SIG-M5 treated with dmso at 0.1 percent for 504 hours (cell line): ENCODE measurements around the gene ZNF213.
A peak's percentile ranks its signal among the peaks of the same experiment; 100 is the strongest.

Source experiments
- DNase-seq: peaks from one replicate; lab custom pipeline; 2025; ENCODE audit not compliant: unreplicated experiment; lab: John Stamatoyannopoulos, UW

ZNF213 gene

DNA sequence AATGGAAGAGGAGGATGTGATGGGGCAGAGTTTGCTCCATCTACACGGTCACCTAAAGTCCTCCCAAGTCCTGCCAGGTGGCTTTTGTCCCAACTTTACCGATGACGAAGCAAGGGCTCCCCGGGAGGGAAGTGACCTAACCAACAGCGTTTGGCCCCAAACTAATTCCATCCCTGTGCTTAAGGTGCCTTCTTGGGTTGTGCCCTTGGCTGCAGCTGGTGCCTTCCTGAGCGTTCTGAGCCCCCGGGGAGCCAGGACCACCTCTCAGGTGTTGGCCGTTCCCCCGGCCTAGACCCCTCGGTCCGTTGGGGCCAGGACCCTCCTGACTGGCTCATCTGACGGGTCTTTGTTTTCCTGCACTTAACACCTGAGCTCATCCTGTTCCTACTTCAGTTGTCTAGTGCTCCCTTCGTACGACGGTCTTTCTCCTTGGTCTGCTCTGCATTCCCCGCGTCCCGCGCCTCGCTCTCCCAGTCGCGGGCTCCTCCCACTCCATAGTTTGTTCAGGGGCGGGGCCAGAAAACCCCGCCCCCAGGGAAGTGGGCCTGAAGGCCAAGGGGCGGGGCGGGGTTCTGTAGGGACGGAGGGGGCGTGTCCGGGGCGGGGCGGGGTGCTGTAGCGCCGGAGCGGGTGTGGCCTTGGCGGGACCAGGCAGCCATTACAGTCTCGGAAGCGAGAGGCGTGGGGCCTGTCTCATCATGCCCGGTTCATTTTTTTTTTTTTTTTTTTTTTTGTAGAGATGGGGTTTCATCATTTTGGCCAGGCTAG, 34.9 kb upstream of the ZNF213 start:
- DNase-seq, result peak; percentile 85

DNA sequence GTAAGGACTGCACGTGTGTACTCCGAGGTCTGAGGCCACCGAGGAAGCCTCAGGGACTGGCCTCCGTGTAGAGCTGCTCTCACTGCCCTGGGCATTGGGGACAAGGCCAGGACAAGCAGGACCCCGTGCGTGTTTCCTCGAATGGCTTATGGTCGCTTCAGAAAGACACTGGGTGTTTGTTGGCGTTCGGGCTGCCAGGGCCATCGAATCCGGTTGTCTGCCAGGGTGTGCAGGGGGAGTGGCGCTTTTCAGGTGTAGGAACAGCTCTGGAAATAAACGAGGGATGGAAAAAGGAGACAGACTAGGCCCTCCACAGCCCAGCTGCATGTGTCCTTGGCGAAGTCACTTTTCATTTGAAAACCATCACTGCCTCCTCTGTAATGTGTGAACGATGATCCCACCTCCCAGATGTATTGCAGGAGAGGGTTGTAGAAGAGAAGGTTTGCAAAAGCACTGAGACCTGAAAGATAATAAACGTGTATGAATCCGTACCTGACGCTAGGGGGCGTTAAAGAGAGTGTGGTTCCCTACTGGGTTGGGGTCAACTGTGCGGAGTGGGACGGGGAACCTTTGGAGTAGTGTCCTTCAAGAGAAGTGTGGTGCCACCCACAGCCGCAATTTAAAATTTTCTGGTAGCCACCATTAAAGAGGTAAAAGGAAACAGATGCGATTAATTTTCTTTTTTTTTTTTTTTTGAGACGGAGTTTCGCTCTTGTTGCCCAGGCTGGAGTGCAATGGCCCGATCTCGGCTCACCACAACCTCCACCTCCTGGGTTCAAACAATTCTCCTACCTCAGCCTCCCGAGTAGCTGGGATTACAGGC, 33.6 kb upstream of the ZNF213 start:
- DNase-seq, result peak; percentile 46

DNA sequence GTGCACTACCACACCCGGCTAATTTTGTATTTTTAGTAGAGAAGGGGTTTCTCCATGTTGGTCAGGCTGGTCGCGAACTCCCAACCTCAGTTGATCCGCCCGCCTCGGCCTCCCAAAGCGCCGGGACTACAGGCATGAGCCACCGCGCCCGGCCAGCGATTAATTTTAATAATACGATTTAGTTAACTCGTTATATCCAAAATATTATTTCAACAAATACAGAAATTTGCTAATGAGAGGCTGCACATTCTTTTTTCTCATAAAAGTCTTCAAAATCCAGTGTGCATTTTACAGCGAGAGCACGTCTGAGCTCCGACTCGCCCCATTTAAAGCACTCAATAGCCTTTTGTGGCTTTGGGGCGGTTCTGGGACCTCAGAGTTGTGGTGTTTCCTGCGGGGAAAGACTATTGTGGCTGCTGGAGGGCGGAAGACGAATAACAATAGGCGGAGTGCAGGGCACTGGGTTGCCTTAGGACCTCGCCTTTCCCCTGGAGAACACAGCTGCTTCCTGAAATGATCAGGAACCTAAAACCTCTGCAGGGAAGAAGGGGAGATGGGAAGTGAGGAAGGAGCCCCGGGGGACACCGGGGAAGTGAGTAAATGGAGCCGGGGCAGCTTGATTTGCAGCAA, 32.9 kb upstream of the ZNF213 start:
- no peak for DNase-seq

DNA sequence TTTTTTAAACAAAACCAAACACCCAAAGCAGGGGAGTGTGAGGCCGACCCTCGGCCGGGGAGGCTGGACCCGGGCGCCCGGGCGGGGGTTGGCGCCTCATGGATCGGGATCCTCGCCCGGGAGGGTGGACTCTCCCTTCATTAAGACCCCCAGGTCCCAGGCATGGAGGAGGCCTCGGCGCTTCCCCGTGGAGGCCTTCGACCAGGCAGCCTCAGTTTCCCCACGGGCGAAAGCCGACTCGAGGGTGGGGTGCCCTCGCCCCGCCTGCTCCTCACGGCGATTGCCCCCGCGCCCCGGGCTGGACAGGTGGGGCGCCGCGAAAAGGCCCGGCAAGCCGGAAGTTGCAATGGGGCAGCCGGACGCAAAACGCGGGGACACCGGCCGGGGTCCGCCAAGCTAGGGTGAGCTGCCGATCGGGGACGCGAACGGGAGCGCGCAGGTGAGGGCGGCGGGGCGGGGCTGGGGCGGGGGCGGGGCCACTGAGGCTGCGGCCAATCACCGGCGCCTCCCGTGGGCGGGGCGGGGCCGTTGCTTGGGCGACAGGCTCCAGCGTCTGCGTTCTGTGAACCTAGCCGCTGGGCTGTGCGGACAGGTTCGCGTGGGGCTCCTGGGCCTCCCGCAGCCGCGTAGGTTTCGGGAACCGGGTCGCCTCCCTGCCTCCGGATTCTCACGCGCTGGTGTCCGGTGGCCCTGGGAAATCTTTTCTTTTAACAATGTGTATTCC, 28.5 kb upstream of the ZNF213 start:
- DNase-seq, result peak; percentile 84

DNA sequence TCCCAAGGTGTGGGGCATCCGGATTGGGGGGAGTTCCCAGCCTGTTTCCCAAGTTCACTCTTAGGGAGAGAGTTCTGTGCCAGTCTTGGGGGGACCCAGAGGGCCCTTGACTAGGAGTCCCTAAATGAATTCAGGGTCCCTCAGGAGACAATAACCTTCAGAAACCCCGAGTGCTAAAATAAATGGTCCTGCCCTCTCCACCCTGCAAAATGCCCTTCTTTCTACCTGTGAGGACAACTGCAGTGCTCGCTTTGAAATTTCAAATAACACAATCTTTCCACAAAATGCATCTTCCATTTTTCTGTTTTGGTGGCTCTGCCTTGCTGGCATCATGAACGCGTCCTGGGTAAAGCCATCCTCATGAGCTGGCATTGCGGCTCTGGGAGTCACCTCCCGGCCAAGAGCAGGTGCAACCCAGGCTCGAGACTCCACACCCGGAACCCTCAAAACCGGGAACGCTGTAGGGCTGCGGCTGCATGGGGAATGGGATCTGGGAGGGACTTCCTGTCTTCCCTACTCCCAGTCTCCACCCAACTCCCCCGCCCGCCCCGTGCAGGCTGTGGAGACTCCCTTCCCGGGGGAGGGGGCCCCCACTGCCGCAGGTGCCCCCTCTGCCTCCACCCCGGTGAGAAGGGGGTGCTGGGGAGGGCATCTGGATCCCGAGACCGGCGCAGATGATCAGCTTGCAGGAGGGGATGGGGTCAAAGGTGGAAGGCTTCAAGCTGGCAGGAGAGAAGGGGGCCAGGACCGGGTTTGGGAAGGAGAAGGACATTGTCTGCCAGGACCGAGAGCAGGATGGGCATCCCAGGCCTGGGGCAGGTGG, 22.6 kb upstream of the ZNF213 start, which contains the start of gene ZNF205:
ZNF205 (plus strand) TSS at position 529 of the 823 bp plus-strand sequence. CDS start 845 bp downstream, outside the sequence.
- DNase-seq, result no peak

DNA sequence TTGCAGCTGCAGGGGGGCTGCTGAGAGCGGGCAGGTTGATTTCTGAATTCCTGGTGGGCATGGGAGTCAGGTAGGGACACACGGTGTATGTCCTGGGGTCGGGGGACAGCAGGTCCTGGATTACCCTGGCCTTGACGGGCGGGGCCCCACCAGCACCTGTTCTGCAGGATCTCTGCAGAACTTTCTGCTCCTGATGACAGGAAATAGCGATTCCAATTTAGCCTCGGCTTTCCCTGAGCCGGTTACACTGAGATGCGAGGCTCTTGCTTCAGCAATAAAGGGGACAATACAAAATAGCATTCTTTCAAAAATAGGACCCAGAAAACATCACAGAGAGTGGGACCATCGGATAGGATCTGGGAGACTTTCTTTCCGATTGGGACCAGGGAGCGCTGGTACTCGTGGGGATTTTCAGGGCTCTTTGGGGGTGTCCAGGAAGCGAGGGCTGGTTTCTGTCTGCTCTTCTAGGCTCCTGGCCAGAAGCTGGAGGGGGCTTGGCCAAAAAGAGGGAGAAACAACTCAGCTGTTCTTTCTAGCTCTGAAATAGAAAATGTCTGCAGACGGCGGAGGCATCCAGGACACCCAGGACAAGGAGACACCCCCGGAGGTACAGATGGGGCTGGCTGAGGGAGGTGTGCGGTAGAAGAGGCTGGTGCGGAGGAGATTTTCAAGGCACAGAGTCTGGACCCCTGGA, 21.8 kb upstream of the ZNF213 start:
- DNase-seq, result no peak

DNA sequence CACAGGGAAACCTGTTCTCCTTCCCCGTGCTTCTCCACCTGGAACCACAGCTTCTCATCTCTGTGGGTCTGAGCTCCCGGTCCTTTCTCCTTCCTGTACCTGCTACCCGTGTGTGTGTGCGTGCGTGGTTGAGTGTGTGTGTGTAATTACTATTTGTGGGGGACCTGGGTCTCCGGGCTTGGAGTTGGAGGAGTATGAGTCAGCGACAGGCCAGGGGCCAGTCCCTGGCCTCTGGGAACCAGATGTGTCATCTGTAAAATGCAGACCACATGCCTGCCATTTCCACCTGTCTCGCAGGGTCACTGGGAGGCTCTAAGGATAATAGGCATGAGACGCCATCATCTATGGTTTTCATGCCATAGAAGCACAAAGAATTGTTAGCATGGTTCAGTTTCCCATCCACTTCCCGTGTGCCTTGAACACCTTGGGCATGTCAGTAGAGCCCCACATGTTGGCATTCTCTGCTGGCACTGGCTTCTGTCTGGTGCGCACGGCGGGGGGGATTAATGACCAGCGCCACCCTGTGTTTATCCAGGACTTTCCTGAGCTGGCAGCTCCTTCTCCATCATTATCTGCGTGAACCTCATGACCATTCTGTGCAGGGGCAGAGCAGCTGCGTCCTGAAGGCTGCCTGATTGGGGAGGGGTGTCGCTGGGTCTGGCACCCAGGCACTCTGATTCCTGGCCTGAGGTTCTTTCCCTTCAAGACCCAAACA, 20.9 kb upstream of the ZNF213 start:
- no peak for DNase-seq

DNA sequence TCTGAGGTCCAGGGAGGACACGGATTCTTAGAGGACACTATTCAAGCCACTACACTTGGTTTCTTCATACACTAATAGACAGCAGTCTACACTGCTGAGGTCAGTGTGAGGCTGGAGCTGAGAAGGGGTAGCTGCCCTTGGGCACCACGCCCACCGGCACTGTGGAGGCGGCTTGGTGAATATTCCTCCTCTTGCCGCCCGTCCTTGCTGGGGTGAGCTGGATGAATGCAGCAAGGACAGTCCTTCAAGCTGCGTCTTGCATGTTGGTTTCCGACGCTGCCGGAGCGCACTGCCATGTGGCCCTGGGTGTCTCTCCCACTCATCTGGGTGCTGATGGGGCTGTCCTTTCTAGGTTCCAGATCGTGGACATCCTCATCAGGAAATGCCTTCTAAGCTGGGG, 19.8 kb upstream of the ZNF213 start:
- DNase-seq, result no peak

DNA sequence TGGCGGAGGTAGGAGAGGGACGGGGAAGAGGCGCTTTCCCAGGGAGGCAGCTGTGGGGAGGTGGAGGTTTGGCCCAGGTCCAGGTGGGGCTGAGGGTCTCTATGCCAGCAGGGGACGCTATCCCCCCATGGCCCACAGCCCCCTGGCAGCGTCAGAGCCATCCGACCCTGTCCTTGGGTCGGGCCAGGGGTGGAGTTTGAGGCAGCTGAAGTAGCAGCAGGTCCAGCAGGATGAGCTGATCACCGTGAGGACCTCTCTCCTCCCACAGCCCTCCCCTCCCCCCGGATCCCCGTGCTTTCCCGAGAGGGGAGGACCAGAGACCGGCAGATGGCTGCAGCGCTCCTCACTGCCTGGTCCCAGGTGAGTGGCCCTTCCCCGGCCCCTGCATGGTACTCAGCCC, 19.3 kb upstream of the ZNF213 start:
- no peak for DNase-seq

DNA sequence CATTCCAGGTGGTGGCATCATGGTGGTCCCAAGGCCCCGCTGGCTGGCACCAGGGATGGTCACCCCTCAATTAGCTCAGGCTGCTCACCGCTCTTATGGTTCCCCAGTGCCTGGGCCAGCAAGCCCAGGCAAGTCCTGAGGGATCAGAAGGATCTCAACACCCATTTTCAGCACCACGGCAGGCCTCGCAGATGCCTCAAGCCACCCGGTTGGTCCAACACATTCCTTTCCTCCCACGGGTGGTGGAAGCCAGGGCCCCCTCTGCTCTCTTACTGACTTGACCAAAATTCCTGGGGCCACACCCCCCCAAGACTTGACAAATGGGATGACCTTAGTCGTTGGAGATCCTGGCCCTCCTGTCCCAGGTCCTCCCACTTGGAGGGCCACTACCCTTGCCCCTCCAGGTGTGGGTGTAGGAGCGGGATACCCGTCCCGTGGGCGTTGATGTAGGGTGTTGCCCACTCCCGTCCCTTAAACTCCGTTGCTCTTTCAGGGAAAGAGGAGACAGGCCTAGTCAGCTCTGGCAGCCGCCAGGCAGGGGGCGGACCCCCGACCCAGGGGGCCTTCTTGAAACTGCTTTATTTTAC, 16.5 kb upstream of the ZNF213 start:
- no peak for DNase-seq

DNA sequence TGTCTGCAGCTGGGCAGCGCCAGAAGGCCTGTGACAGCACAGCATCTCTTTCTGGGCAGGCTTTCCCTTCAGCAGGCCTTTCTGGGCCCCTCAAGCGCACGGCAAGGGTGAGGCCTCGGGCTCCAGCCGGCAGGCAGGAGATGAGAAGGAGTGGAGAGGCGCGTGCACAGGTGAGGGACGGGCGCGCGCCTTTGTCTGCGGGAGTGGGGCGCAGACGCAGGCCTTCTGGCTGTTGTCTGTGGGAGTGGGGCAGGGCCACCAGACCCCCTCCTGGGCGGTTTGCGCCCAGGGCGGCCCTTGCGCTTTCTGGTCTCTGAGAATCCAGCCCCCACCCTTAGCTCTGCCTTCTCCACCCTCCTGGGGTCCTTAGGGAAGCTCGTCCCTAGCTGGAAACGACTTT, 16.0 kb upstream of the ZNF213 start:
- no peak for DNase-seq

DNA sequence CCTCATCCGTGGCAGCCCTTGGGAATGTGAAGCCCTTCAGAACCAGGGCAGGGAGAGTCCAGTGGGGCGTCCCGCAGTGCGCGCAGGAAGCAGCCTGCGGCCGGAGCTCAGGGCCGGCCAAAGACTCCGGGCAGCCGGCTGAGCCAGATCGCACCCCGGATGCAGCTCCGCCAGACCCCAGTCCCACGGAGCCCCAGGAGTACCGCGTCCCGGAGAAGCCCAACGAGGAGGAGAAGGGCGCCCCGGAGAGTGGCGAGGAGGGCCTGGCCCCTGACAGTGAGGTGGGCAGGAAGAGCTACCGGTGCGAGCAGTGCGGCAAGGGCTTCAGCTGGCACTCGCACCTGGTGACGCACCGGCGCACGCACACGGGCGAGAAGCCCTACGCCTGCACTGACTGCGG, 15.5 kb upstream of the ZNF213 start:
- no peak for DNase-seq

DNA sequence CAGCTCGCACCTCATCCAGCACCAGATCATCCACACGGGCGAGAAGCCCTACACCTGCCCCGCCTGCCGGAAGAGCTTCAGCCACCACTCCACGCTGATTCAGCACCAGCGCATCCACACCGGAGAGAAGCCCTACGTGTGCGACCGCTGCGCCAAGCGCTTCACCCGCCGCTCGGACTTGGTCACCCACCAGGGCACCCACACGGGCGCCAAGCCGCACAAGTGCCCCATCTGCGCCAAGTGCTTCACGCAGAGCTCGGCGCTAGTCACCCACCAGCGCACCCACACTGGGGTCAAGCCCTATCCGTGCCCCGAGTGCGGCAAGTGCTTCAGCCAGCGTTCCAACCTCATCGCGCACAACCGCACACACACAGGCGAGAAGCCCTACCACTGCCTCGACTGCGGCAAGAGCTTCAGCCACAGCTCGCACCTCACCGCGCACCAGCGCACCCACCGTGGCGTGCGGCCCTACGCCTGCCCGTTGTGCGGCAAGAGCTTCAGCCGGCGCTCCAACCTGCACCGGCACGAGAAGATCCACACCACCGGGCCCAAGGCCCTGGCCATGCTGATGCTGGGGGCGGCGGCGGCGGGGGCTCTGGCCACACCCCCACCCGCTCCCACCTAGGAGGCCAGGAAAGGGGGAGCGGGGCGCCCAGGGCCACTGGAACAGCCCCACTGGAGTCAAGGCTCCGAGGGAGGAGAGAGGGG, 15.0 kb upstream of the ZNF213 start:
- no peak for DNase-seq

DNA sequence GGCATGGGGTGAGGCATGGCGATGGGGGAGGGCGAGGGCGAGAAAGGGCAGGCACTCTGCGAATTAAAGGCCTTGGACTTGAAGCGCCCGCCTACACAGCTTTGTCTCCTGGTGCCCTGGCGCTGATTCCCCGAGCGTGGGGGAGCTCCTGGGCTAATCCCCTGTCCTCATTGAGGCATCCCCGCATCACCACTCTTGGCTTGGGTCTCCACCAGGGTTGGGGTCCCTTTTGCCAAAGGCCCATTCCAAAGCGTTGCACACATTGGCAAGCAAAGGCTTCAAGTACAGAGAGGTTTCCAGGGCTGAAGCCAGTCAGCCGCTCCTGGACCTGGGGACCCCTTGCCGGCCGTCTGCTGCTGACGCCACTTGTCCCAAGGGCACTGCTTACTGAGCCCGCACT, 14.4 kb upstream of the ZNF213 start:
- DNase-seq, result no peak

DNA sequence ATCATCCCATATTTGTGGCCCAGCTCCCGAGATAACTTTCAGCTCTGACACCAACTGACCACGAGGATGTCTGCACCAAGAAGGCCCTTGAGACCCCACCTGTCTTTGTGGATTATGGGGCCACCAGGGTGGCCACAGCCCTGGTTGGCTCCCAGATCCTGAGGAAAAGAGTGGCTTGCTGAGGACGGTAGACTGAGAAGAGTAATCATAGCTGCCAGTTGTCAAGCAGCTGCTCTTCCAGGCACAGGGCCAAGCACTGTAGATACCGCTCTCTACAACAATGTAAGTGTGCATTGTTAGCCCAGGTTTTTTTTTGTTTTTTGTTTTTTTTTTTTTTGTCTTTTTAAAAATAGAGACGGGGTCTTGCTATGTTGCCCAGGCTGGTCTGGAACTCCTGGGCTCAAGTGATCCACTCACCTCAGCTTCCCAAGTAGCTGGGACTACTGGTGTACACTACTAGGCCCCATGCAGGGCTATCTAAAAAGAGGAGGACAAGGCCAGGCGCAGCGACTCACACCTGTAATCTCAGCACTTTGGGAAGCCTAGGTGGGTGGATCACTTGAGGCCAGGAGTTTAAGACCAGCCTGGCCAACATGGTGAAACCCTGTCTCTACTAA, 12.9 kb upstream of the ZNF213 start:
- no peak for DNase-seq

DNA sequence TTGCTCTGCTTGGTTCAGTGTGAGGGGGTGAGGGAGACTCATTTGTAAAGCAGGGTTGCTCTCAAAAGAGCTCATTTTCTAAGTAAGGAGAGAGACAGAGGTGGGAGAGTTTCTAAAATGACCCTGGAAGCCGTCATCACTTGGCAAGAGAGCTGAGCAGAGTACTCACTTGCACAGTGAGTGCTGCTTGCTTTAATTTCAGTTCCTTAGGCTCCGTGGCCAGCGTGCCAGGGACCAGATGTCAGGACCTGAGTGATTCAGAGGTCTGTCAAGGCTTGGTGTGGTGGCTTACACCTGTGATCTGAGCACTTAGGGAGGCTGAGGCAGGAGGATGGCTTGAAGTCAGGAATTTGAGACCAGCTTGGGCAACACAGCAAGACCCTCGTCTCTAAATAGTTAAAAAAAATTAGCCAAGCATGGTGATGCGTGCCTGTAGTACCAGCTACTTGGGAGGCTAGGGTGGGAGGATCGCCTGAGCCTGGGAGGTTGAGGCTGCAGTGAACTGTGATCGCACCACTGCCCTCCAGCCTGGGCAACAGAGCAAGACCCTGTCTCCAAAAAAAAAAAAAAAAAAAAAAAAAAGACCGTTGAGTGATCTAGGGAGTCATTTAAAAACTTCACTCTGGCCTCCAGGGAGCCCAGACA, 11.8 kb upstream of the ZNF213 start:
- no peak for DNase-seq
